OCI-LY3 (cell line): ENCODE results near the gene PPDPF.

Experiments used
- H2AFZ ChIP-seq: fragments of 200-600, 300-600 bp; shearing (Covaris generic); 2 replicates; pipeline ENCODE4 v1.6.0; 2014; ENCODE audit warnings: antibody characterized with exemption, low read depth, low read length
- H3K27ac ChIP-seq: fragments of 200-600, 300-600 bp; sonication (generic); 2 replicates; pipeline ENCODE4 v1.5.1; 2014; ENCODE audit warnings: mild to moderate bottlenecking, low read length, moderate library complexity, mixed read lengths
- H3K27me3 ChIP-seq: fragments of 200-600, 300-600 bp; sonication (generic); 2 replicates; pipeline ENCODE4 v1.6.1; 2014; ENCODE audit warnings: low read depth, low read length, mixed read lengths
- H3K36me3 ChIP-seq: fragments of 200-600, 300-600 bp; sonication (generic); replicated peaks from 2 replicates; pipeline ENCODE3; 2014; ENCODE audit warnings: low read depth, low read length, mixed read lengths
- H3K4me1 ChIP-seq: fragments of 300-600, 200-600 bp; sonication (generic); 2 replicates; pipeline ENCODE4 v1.6.1; 2014; ENCODE audit warnings: low read length, mixed read lengths
- H3K4me2 ChIP-seq: fragments of 200-600, 300-600 bp; sonication (generic); 2 replicates; pipeline ENCODE4 v1.6.1; 2014; ENCODE audit warnings: low read length, mixed read lengths
- H3K4me3 ChIP-seq: fragments of 300-600, 200-600 bp; sonication (generic); 2 replicates; pipeline ENCODE4 v1.5.1; 2014; ENCODE audit warnings: antibody characterized with exemption, mild to moderate bottlenecking, low read length, moderate library complexity
- H3K79me2 ChIP-seq: fragments of 300-600, 200-600 bp; shearing (Covaris generic); 2 replicates; pipeline ENCODE4 v1.6.1; 2014; ENCODE audit warnings: mild to moderate bottlenecking, low read length, mixed read lengths
- H3K9ac ChIP-seq: fragments of 300-600, 200-600 bp; shearing (Covaris generic); 2 replicates; pipeline ENCODE4 v1.6.0; 2014; ENCODE audit warnings: mild to moderate bottlenecking, low read length, moderate library complexity
- H3K9me3 ChIP-seq: fragments of 200-600, 300-600 bp; shearing (Covaris generic); 2 replicates; pipeline ENCODE4 v1.6.1; 2014; ENCODE audit warnings: low read length, mixed read lengths; ENCODE audit not compliant: insufficient read depth
- H4K20me1 ChIP-seq: fragments of 200-600, 300-600 bp; sonication (generic); 2 replicates; pipeline ENCODE4 v1.6.1; 2016; ENCODE audit warnings: low read length, mixed read lengths; ENCODE audit not compliant: insufficient read depth
- EZH2phosphoT487 ChIP-seq: fragments of 200-600 bp; shearing (Covaris generic); IDR thresholded peaks from 2 replicates; pipeline ENCODE4 v1.6.1; 2018; ENCODE audit warnings: antibody characterized with exemption, mixed run types, low read depth
- TF ChIP-seq, protein P1 (sequence below): fragments of 200-600, 300-600 bp; sonication (generic); IDR thresholded peaks from 2 replicates; pipeline ENCODE4 v1.5.1; 2014; ENCODE audit warnings: antibody characterized with exemption, low read length, low read depth

Gene PPDPF

DNA sequence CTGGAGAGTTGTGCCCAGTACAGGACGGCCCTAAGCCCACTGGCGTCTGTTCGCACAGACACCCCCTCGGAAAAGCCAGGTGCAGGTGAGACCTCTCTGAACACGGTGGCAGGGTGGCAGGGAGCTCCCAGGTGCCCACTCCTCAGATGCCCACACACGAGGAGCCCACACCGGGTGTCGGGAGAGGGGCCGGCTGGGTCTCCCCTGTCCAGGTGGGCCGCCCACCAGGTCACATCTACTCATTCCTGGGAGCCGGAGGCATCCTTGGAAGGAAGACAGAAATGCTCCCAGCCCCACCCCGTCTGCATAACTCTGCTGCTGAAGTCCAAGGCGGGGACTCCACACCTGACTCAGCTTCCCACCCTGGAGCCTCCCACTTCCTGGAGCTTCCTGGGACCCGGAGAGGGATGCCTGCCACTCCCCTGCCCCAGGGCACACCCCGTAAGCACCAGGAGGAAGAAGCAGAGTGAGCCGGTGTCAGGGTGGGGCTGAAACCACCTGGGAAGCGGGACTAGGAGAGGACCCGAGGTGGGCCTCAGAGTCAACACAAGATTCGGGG is 24.5 kb downstream of the PPDPF start:
- no peak overlapping the region for H3K9ac ChIP-seq

GRCh38 chr20:63545814-63546213 is 25.2 kb downstream of the PPDPF start:
- Histone ChIP-seq H4K20me1 (no peaks in the 10 kb centered on the region; the same call in 1 of the 2 replicates), H2AFZ (no peak overlapping the region), H3K9me3 (no peaks in the 10 kb centered on the region), H3K79me2 (no peaks in the 10 kb centered on the region), H3K9ac (no peak overlapping the region), H3K27me3 (peaks cover 58% of the 10 kb centered on the region), H3K4me2 (no peak overlapping the region), H3K36me3 (no peaks in the 10 kb centered on the region), H3K4me3 (no peak overlapping the region), H3K27ac (no peak overlapping the region), H3K4me1 (peaks cover 13% of the 10 kb centered on the region)
- TF ChIP-seq, protein P1, sequence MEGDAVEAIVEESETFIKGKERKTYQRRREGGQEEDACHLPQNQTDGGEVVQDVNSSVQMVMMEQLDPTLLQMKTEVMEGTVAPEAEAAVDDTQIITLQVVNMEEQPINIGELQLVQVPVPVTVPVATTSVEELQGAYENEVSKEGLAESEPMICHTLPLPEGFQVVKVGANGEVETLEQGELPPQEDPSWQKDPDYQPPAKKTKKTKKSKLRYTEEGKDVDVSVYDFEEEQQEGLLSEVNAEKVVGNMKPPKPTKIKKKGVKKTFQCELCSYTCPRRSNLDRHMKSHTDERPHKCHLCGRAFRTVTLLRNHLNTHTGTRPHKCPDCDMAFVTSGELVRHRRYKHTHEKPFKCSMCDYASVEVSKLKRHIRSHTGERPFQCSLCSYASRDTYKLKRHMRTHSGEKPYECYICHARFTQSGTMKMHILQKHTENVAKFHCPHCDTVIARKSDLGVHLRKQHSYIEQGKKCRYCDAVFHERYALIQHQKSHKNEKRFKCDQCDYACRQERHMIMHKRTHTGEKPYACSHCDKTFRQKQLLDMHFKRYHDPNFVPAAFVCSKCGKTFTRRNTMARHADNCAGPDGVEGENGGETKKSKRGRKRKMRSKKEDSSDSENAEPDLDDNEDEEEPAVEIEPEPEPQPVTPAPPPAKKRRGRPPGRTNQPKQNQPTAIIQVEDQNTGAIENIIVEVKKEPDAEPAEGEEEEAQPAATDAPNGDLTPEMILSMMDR, result no peak
- TF ChIP-seq EZH2phosphoT487, result no peak

More for the DNA sequence above, 24.5 kb downstream of the PPDPF start:
- TF ChIP-seq, protein P1, result no peak
- TF ChIP-seq EZH2phosphoT487, result no peak
- no peaks in the 10 kb centered on the region; the same call in 1 of the 2 replicates for H4K20me1 ChIP-seq
- H3K4me1 ChIP-seq, result peaks cover 13% of the 10 kb centered on the region
- no peaks in the 10 kb centered on the region for H3K9me3 ChIP-seq
- no peaks in the 10 kb centered on the region for H3K79me2 ChIP-seq
- H2AFZ ChIP-seq, result no peak overlapping the region
- no peaks in the 10 kb centered on the region for H3K36me3 ChIP-seq
- H3K4me3 ChIP-seq, result no peak overlapping the region
- no peak overlapping the region for H3K4me2 ChIP-seq
- H3K27ac ChIP-seq, result no peak overlapping the region
- peaks cover 53% of the 10 kb centered on the region for H3K27me3 ChIP-seq

DNA sequence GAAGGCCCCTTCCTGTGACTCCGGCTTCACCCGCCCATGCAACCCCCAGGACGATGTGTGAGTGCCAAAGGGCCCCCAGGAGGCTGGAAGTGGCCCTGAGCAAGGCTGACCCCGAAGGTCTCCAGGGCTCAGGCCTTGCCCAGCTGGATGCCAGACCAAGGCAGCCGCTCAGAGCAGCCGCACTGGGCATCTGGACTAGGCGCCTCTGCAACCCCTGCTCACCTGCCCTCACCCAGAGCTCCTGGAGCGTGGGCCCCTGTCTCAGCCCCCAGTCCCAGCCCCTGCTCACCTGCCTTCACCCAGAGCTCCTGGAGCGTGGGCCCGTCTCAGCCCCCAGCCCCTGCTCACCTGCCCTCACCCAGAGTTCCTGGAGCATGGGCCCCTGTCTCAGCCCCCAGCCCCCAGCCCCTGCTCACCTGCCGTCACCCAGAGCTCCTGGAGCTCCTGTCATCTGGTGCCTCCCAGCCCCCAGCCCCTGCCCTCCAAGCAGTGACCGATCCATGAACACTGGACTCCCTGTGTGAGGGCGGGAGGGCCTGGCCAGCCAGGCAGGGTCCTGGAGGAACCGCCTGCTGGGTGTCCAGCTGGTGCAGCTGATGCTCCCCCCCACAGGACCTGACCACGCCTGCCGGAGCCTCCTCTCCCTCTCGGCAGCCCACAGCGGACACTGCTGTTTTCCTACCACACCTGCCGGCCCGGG is 25.8 kb downstream of the PPDPF start:
- H3K79me2 ChIP-seq, result no peaks in the 10 kb centered on the region
- peaks cover 63% of the 10 kb centered on the region for H3K27me3 ChIP-seq
- peaks cover 13% of the 10 kb centered on the region for H3K4me1 ChIP-seq
- peaks cover 4% of the 10 kb centered on the region; the same call in 1 of the 2 replicates for H4K20me1 ChIP-seq
- no peak overlapping the region for H3K9ac ChIP-seq
- no peak overlapping the region for H3K27ac ChIP-seq
- TF ChIP-seq, protein P1, result no peak
- no peak for TF ChIP-seq EZH2phosphoT487
- H3K4me2 ChIP-seq, result no peak overlapping the region
- H3K9me3 ChIP-seq, result no peaks in the 10 kb centered on the region
- H2AFZ ChIP-seq, result no peak overlapping the region
- H3K36me3 ChIP-seq, result no peaks in the 10 kb centered on the region
- H3K4me3 ChIP-seq, result no peak overlapping the region

DNA sequence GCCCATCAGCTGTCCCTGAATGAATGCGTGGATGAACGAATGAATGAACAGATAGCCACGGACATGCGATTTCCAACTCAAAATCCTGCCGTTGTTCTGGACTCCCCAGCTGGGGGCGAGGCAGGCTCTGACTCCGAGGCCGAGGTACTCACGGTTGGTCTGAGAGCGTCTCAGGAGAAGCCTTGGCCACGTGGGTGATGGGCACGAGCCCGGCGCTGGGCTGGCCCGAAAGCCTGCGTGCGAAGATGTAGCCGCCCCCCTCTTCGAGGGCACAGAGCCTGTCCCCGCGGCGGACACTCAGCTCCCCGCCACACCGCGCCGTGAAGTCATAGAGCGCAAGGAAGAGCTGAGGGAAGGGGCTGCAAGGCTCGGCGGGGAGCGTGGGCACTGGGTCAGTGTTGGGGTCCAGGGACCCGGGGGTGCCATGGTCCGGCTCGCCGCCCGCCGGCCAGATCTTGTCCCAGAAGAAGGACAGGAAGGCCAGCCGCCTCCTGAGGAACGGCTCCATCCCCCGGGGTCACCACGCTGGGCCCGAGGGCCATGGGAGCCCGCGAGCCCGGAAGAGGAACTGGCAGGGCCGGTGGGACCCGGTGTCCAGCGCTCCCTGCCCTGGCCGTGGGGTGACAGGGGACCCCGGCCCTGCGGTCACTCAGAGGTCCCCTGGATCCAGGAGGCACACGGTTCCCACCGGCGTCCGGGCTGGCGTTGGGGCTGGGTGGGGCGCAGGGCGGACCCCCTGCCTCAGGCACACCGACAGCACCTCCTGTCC is 26.6 kb downstream of the PPDPF start:
- no peaks in the 10 kb centered on the region for H3K36me3 ChIP-seq
- peaks cover 67% of the 10 kb centered on the region for H3K27me3 ChIP-seq
- no peaks in the 10 kb centered on the region for H3K9me3 ChIP-seq
- no peak for TF ChIP-seq EZH2phosphoT487
- TF ChIP-seq, protein P1, result no peak
- H3K27ac ChIP-seq, result no peak overlapping the region
- no peak overlapping the region for H2AFZ ChIP-seq
- H3K4me2 ChIP-seq, result no peak overlapping the region
- no peaks in the 10 kb centered on the region for H3K79me2 ChIP-seq
- H3K9ac ChIP-seq, result no peak overlapping the region
- H3K4me1 ChIP-seq, result peaks cover 11% of the 10 kb centered on the region
- peaks cover 4% of the 10 kb centered on the region; the same call in 1 of the 2 replicates for H4K20me1 ChIP-seq
- H3K4me3 ChIP-seq, result no peak overlapping the region
